Measurements from ENCODE around the gene NFATC2.

DNA sequence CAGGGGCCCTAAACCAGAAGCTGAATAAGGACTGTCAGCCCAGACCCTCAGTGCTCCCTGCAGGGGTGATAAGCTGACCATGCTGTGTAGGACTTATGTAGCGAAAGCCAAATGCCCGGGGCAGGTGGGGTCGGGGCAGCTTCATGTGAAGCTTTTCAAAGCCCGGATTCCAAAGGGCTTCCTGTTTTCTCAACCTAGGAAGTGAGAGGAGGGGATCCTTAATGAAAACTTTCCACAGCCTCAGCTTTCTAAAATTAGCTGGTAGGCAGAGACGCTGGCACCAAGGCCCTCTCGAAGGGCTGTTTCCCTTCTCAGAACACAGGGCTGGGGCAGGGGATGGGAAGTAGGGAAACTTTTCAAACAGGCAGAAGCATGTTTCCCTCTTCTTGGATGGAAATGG lies 148.9 kb downstream of the NFATC2 start:
- TF ChIP-seq, protein P1, sequence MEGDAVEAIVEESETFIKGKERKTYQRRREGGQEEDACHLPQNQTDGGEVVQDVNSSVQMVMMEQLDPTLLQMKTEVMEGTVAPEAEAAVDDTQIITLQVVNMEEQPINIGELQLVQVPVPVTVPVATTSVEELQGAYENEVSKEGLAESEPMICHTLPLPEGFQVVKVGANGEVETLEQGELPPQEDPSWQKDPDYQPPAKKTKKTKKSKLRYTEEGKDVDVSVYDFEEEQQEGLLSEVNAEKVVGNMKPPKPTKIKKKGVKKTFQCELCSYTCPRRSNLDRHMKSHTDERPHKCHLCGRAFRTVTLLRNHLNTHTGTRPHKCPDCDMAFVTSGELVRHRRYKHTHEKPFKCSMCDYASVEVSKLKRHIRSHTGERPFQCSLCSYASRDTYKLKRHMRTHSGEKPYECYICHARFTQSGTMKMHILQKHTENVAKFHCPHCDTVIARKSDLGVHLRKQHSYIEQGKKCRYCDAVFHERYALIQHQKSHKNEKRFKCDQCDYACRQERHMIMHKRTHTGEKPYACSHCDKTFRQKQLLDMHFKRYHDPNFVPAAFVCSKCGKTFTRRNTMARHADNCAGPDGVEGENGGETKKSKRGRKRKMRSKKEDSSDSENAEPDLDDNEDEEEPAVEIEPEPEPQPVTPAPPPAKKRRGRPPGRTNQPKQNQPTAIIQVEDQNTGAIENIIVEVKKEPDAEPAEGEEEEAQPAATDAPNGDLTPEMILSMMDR (IDR thresholded peaks at IDR 0.05; ENCODE audit: low read depth, low read length): no peak
- no peak for TF ChIP-seq EZH2phosphoT487 (IDR thresholded peaks at IDR 0.05; ENCODE audit: low read depth)

Measured in OCI-LY3 (cell line).